ENCODE measurements around the gene CLDN19.
A peak's percentile ranks its signal among the peaks of the same experiment; 100 is the strongest.

Gene CLDN19

GRCh38 chr1:42737986-42738677, 1.9 kb downstream of the CLDN19 start:
- no peak overlapping the region for H3K27ac ChIP-seq
- TF ChIP-seq ZFX (IDR thresholded peaks at IDR 0.05; ENCODE audit: borderline replicate concordance) (no peak), CTCF (IDR thresholded peaks at IDR 0.05) (no peak)

- TF ChIP-seq CTCF (IDR thresholded peaks at IDR 0.05) (no peak), ZFX (IDR thresholded peaks at IDR 0.05; ENCODE audit: borderline replicate concordance) (no peak)
- no peak overlapping the region for H3K27ac ChIP-seq
Observed at GRCh38 chr1:42737257-42737656, 2.8 kb downstream of the CLDN19 start.

- no peak for TF ChIP-seq CTCF (IDR thresholded peaks at IDR 0.05)
- TF ChIP-seq ZFX (IDR thresholded peaks at IDR 0.05; ENCODE audit: borderline replicate concordance) = no peak
- no peak overlapping the region for H3K27ac ChIP-seq
Observed at GRCh38 chr1:42736571-42737200, 3.4 kb downstream of the CLDN19 start.

- TF ChIP-seq ZFX (IDR thresholded peaks at IDR 0.05; ENCODE audit: borderline replicate concordance) (no peak), CTCF (IDR thresholded peaks at IDR 0.05) (peak; percentile 55)
- no peak overlapping the region for H3K27ac ChIP-seq
Observed at GRCh38 chr1:42736152-42736551, 3.9 kb downstream of the CLDN19 start.

GRCh38 chr1:42735477-42736105, 4.4 kb downstream of the CLDN19 start:
- TF ChIP-seq ZFX (IDR thresholded peaks at IDR 0.05; ENCODE audit: borderline replicate concordance) = no peak
- no peak overlapping the region for H3K27ac ChIP-seq

- no peak for TF ChIP-seq CTCF (IDR thresholded peaks at IDR 0.05)
- TF ChIP-seq ZFX (IDR thresholded peaks at IDR 0.05; ENCODE audit: borderline replicate concordance) = no peak
- no peak overlapping the region for H3K27ac ChIP-seq
Observed at GRCh38 chr1:42735056-42735455, 5.0 kb downstream of the CLDN19 start.

GRCh38 chr1:42734201-42735035, 5.6 kb downstream of the CLDN19 start:
- TF ChIP-seq ZFX (IDR thresholded peaks at IDR 0.05; ENCODE audit: borderline replicate concordance) (no peak), CTCF (IDR thresholded peaks at IDR 0.05) (no peak)
- H3K27ac ChIP-seq = no peak overlapping the region
